GM18519 (cell line): Measurements from ENCODE around the gene KCNT2.
"Not testable (repeated sequence)": the region's sequence is repeated elsewhere in the genome, so short reads cannot be mapped to it uniquely, and the experiment has no call there.

ENCODE experiments used
- ATAC-seq: cut with Tn5 transposase; IDR thresholded peaks from one replicate; pipeline ENCODE4 v1.9.1; 2021; ENCODE audit warnings: mild to moderate bottlenecking, moderate library complexity; ENCODE audit not compliant: unreplicated experiment, low FRiP score

The KCNT2 gene

DNA sequence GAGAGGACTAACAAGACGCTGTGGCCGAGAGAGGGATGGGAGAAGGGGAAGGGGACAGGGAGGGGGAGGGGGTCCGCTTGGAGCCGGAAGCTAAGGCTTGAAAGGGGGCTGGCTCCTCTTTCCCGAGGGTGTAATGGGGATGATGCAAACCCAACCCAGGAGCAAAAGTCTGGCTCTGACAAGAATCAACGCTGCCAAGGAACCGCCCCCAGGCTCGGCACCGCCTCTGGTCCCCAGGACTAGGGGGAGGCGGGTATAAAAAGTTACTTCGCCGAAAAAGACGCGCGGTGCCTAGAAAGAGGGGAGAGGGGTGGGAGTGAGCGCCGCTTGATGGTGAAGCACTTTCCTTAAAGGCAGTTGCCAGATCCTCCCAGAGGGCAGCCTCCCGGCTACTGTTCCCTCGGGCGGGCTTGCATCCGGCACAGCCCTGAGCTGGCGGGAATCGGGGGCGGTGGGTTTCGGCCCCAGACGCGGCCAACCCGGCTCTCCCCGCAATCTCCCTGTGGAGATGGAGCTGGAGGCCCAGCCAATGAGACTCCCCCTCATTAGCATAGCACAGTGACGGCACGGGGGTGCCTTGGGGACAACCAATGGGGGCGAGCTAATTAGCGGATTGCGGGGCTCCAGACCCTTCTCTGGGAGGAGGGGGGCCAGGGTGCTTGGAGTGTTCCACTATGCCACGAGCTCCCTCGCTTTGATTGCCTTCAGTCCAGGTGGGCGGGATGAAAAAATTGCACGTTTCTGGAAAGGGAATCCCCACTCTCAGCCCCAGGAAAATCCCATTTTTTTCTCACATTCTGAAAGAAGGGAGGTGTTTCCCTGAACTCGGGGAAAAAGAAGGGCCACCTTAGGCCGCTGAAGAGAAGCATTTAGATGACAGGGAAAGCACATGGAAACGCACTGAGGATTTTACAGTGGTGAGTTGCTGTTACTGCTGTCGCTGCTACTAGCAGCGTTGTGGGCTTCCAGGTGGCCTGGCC is at the start of gene KCNT2:
KCNT2 (minus strand) TSS at position 51 of the 980 bp plus-strand sequence. CDS start 131 bp downstream, outside the sequence.
- no peak for ATAC-seq

DNA sequence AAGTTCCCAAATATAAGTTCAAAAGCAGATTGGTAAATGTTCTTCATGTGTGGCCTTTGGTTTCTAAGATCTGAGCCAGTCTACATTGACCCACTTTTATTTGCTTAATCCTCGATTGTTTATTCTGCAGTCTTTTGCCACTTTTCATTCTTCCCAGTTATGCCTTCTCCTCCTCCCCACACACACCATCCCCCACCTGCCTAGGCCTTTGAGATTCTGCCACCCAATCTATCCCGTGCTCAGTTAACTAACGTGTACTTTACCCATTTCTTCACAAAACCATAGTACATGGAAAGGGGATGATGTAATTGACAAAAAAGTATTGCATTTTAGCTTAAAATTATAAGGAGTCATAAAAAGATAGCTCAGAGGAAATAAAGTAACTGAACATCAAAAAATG is 47.3 kb upstream of the KCNT2 start:
- no peak for ATAC-seq

DNA sequence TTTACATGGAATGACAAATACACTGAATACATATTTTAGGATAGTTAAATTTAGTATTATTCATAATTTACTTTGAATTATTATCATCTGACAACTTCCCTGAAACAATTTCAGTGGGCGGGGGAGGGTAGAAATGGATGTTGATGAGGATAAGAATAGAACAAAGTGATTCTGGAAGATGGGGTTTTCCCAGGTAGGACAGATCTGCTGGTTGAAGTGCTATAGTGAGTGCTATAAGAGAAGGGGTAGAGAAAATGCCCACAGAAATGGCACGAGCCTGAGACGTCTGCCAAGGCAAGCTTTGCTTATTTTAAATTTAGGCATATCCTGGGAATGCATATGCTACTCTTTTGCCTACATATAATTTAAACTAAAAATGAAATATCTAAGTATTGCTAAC is 46.8 kb upstream of the KCNT2 start:
- no peak for ATAC-seq

DNA sequence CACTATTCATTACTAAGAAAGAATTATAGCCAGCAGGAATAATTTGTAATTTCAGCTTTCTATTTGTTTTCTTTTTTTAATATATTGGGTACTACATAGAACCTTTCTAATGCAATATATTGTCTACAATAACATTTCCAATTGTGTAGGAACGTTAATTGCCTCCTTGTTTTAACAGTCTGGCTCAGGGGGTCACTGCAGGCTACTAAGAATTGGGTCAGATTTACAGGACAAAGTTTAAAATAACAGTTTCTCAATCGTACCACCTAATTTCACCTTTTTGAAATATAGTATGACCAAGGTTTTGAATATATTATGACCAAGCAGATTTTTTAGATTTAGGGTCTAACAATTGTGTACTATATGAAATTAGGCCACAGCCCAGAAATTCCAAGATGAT is 46.0 kb upstream of the KCNT2 start:
- no peak for ATAC-seq

DNA sequence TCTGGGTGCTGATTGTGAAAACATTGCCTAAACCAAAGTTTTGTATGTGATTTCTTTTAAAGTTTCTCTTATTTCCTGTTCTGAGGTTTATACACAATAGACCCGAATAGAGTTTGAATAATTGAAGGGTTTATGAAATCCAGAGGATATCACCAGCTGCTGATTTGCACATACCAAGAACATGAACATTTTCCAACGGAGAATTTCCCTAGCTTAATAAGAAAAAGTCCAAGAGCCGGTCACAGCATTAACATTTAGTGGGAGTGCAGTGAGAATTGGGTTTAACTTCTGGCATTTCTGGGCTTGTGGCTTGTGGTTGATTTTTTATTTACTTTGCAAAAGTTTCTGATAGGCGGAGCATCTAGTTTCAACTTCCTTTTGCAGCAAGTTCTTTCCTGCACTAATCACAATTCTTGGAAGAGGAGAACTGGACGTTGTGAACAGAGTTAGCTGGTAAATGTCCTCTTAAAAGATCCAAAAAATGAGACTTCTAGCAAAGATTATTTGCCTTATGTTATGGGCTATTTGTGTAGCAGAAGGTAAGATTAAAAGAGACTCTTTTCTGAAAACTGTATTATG is 43.5 kb upstream of the KCNT2 start, which contains the start of gene CFH:
CFH (plus strand) TSS at position 407 of the 579 bp plus-strand sequence; CDS start at position 482, 75 bp downstream.
- no peak for ATAC-seq

DNA sequence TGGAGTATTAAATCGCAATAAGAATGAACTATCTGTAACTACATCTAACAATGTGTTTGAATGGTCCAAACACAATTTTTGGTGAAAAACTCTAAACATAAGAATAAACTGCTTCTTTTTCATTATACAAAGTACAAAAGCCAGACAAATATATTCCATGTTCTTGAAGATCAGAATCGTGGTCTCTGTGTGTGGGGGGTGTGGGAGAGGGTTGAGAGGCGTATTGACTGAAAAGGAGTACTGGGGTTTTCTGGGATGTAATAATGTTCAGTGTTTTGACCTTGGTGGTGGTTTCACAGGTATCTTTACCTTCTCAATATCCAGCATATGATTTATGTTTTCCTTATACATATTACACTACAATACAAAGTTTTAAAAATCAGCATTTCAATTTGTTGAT is 42.8 kb upstream of the KCNT2 start:
- no peak for ATAC-seq

DNA sequence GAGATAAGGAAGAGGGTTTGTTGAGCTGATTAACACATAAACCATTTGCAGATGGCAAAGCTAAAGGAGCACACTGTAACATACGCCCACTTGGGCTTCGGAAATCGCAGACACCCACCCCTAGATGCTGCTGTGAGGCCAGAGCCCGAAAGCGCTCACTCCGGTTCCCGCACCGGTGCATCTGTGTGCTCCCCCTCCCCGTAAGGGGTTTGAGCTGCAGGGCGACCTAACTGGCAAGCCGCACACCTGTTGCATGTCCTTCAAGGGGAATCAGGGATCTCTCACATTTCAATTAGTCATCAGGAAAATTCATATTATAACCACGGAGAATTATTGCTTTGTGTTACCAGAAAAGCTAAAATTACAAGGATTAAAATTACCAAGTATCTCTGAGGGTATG is 42.2 kb upstream of the KCNT2 start:
- no peak for ATAC-seq

DNA sequence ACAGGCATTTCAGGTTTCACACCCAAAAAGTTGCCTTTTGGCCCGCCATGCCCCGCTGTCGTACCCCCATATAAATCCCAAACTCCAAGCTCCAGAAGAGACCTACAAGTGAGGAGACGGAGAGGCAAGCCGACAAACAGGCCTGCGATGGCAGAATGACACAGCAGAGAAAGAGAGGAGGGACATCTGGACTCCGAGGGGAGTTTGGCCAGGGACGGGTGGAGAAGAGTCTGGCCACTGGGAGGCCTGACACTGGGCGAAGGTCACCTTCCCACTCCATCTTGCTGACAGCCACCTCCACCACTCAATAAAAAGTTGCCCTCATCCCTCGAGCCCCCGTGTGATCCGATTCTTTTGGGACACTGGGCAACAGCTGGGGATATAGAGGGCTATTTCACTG is 41.8 kb upstream of the KCNT2 start:
- ATAC-seq, result no peak

DNA sequence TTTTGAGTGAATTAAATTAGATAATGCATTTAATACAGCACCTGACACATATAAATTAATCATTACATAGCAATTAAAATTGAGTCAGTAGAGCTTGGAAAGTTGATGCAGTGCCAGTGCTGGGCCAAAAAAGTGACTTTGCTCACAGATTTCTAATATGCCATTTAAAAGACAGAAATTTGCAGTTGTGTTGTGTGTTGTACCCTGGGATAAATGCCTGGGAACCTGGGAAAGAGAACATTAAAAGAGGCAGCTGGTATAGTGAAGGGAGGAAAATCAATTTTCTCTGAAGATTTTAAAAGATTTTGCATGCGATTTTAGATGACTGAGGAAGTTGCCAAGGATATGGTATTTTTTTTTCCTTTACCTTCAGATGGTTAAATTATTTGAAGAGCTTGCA is 32.7 kb upstream of the KCNT2 start:
- no peak for ATAC-seq

DNA sequence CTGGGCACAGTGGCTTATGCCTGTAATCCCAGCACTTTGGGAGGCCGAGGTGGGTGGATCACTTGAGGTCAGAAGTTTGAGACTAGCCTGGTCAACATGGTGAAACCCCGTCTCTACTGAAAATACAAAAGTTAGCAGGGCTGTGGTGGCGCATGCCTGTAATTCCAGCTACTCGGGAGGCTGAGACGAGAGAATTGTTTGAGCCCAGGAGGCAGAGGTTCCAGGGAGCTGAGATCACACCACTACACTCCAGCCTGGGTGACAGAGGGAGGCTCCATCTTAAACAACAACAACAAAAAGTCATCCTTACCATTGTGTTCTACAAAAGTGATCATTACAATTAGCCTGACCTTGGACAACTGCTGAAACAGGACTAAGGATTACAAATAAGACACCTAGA is 31.1 kb upstream of the KCNT2 start:
- not testable (repeated sequence) for ATAC-seq

DNA sequence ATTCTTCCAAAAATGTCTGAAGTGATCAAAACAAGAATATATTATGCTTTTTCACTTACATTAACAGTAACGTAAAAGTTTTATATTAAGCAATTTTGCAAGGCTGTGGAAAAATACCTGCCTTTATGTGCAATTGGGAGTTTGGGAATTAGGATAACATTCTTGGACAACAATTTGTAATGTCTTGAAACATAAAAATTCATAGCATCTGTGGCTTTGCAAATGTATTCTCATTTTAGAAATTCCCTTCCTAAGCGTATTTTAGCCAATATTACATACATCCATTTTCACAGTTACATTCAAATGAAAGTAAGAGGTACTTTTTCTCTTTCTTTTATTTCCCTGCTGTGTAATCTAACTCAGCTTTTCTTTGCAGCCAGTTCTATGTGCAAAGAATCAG is 30.2 kb upstream of the KCNT2 start:
- no peak for ATAC-seq

DNA sequence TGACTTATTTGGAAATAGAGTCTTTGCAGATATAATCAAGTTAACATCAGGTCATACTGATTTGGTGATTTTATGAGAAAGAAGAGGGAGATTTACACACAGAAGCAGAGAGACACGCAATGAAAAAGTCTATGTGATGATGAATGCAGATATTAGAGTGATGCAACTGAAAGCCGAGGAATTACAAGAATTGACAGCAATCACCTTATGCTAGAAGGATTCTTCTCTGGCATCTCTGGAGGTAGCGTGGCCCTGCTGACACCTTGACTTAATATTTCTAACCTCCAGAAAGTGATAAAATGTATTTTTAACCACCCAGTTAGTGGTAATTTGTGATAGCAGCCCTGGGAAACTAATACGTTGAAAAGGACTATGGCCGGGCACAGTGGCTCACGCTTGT is 29.4 kb upstream of the KCNT2 start:
- no peak for ATAC-seq

DNA sequence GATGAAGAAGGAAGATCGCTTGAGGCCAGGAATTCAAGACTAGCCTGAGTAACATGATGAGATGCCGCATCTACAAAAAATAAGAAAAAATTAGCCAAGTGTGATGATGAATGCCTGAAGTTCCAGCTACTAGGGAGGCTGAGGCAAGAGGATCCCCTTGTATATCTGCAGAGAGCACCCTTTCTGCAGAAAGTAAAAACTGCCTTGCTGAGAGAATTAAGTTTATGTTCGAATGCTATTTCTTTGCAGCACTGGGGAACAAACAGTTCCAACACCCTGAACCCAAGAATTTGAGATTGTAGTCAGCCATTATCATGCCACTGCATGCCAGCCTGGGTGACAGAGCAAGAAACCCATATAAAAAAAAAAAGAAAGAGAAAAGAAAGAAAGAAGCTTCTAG is 20.6 kb upstream of the KCNT2 start:
- ATAC-seq, result no peak

DNA sequence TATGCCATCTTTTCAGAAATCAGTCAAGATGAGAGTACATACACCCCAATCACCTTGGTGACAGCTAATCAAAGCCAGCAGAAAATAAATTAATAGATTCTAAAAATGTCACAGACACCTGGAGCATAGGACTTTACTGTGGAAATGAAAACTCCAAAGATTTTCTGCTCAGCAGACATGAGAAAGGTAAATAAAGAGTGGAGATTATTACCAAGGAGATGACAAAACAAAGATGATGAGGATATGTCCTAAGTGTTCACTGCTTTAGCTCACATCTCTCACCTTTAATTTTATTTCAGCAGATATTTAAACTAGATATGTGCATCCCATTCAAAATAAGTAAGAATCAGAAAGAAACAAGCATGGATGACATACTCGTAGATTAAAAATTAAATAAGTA is 14.8 kb upstream of the KCNT2 start:
- ATAC-seq, result no peak

DNA sequence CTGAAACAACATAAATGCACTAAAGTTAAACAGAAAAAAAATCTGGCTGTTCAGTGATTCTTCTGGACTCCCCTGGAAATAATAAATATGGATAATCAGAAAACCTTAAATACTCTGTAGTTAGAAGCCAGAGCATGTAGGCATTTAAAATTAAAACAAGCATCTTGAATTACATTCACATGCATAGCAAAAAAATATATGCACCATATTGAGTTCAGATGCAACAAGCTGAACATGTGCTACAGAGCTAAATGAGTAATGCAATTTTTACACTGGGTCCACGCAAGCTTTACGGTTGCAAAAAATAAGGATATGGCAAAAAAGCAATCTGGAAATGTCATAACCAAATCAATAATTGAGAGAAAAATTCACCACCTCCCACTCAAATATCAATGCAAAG is 11.5 kb upstream of the KCNT2 start:
- ATAC-seq, result no peak

DNA sequence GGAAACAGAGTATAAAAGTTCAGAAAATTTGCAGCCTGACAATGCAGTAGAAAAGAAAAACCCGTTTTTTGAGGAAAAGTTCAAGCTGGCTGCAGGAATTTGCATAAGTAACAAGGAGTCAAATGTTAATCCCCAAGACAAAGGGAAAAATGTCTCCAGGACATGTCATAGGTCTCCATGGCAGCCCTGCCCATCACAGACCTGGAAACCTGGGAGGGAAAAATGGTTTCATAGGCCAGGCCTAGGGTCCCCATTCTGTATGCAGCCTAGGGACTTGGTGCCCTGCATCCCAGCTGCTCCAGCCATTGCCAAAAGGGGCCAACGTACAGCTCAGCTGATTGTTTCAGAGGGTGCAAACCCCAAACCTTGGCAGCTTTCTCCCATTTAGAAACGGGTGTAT is 3.6 kb upstream of the KCNT2 start:
- ATAC-seq, result no peak

DNA sequence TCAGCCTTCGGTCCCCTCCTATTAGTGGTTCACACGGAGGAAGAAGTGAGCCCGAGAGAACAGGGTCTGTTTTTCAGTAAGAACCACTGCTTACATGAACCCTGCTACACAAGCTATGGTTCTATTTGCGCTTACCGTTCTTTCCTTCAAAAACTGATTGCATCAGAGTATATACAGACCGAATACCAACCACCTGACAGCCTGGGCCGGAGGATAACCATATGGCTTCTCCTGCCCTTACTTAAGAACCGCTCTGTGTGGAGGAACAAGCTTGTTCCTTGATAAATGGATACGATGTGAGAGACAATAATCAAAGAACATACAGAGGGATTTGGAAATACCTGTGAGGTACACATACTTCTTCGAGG is 1.1 kb upstream of the KCNT2 start:
- ATAC-seq, result no peak

DNA sequence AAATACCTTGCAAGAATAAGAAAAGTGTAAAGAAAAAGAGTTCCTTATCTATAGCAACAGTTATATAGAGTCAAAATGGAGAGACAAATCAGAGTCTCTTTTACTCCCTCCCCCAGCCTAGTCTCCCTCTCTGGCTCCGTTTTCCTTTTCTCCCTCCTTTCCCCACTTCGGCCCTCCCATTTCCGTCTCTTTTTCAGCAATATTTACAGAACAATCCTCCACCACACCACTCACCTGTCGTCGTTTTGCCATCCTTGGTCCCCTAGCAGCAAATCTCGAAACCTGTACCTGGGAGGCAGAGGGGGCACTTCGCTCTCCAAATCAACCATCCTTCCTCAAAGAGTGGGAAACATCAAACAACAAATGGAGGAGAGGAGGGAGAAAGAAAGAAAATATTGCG is 259 bp downstream of the KCNT2 start:
- no peak for ATAC-seq

DNA sequence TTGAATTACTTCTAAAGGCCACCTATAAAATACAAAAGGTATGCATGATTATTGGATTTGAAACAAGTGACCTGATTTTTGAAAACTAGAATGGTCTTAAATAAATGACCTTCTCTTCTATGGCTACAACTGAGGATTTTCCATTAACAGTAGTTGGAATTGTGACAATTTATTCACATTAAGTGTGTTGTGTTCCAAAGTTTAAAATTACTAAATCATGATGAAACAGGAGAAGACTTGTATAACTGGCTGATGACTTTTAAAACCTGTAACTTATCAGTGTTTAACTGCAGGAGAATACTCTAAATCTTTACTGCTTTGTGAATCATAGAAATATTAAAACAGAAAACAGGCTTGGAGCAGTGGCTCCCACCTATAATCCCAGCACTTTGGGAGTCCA is 4.6 kb downstream of the KCNT2 start:
- ATAC-seq, result no peak

DNA sequence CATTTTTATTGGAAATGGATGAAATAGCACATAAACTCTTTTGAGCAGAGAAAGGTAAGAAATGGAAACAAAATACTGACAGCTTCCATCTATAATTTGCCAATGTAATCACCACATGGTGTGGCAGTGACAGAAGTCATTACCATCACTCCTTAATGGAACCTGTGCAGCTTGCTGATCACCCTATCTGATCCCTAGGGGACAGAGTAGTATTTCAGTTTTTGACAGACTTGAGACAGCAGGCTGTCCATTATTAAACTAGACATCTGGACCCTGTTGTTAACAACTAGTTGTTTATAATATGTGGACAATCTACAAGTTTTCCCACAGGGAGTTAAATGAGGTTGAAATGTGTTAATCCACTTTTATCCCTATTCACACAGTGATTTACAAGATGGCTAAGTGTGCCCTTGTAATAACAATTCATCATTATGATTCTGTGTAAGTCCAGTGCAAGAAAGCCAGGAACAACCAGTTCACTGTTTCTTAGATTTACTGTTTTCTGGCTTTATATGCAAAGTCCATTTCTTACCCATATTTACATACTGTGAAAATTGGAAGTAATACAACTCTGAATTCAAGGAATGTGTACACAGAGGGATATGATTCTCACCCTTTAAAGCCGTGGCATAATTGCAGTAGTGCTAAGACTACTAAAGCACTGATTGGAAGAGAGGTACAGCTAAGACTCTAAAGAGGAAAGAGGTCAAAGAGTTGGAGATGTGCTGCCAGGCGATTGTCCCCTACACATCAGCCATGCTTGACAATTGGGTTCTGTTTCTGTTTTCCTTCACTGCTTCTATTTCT is 9.1 kb downstream of the KCNT2 start:
- no peak for ATAC-seq

DNA sequence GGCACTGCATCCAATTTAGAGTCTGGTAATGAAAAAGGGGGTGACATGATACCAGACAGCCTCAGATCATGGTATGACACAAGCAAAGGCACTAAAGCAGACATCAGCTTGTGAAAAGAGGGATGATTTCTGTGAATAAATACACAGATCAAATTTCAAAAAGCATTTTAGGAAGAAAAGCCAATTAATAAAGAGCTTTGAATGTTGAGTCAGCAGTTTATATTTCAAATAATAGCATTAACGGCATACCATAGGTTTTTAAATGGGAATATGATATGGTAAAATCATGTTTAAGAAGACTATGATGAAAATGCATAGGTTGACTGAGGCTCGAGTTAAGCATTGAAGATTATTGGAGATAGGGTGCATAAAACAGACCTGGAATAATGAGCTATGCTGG is 13.5 kb downstream of the KCNT2 start:
- no peak for ATAC-seq
